Activated T-cell treated with anti-CD3 and anti-CD28 coated beads, Interleukin-2, amount 50 U/mL, for 72 hours (primary cell): Measurements from ENCODE around the gene LRRC39. TPM values are rescaled to one million over a fixed set of nuclear protein-coding genes. Genes with fewer than 3 reads are reported as not detected.

Experiments used
- ATAC-seq, 2 donors: fragments of 150-1000 bp; cut with Tn5 transposase; replicated peaks in 1 of 2; 2 replicates each; pipeline ENCODE4 v1.10.0; 2021; ENCODE audit warnings: moderate library complexity in 2 of 2, mild to moderate bottlenecking in 1 of 2
- DNase-seq, 2 donors: peaks; one replicate each; pipeline ENCODE4 v3.0.0; 2021 to 2022; ENCODE audit warnings: mixed read lengths in 1 of 2
- H3K27ac Mint-ChIP-seq: one replicate; pipeline ENCODE4 v1.8.0; 2022; ENCODE audit warnings: mild to moderate bottlenecking, moderate library complexity, mixed read lengths
- H3K27me3 Mint-ChIP-seq: one replicate; pipeline ENCODE4 v1.8.0; 2022; ENCODE audit warnings: low read depth, mixed read lengths
- H3K36me3 Mint-ChIP-seq, 2 donors: one replicate each; pipeline ENCODE4 v1.8.0; 2022; ENCODE audit warnings: mixed read lengths in 2 of 2, mild to moderate bottlenecking in 1 of 2; ENCODE audit not compliant: insufficient read depth in 2 of 2
- H3K4me1 Mint-ChIP-seq: one replicate; pipeline ENCODE4 v1.8.0; 2022; ENCODE audit warnings: low read depth, mixed read lengths
- H3K4me3 Mint-ChIP-seq, 2 donors: one replicate each; pipeline ENCODE4 v1.8.0; 2022; ENCODE audit warnings: mild to moderate bottlenecking in 2 of 2, mixed read lengths in 2 of 2, moderate library complexity in 2 of 2
- H3K9me3 Mint-ChIP-seq, 2 donors: one replicate each; pipeline ENCODE4 v1.8.0; 2022; ENCODE audit warnings: mixed read lengths in 2 of 2
- total RNA-seq, 2 donors: library from RNA; stranded (reverse); gene quantifications; one replicate each; pipeline ENCODE4 v1.2.3, GENCODE V29; 2022

LRRC39 gene
- total RNA-seq, 2 donors from 2014 or later = 0.86 to 1.3 TPM

DNA sequence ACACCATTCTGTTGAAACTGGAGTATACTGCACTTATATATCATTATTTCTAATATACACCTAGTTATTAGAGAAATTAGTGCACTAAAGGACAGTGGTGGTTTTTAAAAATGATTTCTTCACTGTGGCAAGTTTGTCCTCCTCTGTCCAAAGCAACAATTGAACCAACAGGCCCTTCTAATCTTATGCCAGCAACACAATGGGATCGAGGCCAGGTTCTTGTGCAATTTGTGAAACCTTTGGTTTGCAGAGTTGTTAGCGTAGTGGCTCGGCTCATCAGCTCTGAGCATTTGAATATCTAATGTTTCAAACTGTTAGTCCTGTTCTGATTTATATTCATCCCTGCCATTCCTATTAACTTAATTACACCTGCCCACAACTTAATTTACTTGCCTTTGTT is 9.9 kb upstream of the LRRC39 start:
- Mint-ChIP-seq H3K9me3 (no peaks in the 10 kb centered on the region), H3K27me3 (no peaks in the 10 kb centered on the region), H3K4me3 (no peak overlapping the region), H3K4me1 (peaks cover 11% of the 10 kb centered on the region), H3K36me3 (peaks cover 2 to 4% of the 10 kb centered on the region in 2 donors), H3K27ac (no peak overlapping the region)
- DNase-seq = no peak
- no peak for ATAC-seq

DNA sequence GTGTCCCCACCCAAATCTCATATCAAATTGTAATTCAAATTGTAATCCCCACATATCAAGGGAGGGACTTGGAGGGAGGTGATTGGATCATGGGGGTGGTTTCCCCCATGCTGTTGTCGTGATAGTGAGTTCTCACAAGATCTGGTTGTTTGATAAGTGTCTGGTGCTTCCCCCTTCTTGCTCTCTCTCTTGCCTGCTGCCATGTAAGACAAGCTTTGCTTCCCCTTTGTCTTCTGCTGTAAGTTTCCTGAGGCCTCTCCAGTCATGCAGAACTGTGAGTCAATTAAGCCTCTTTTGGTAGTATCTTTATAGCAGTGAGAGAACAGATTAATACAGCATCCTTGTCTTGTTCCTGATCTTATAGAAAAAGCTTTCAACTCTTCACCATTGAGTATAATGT is 6.5 kb upstream of the LRRC39 start:
- no peaks in the 10 kb centered on the region for H3K9me3 Mint-ChIP-seq
- H3K4me3 Mint-ChIP-seq = no peak overlapping the region
- H3K36me3 Mint-ChIP-seq = peaks cover 0 to 3% of the 10 kb centered on the region in 2 donors
- H3K27me3 Mint-ChIP-seq = no peaks in the 10 kb centered on the region
- no peak for ATAC-seq
- peaks cover 7% of the 10 kb centered on the region for H3K4me1 Mint-ChIP-seq
- DNase-seq = no peak
- H3K27ac Mint-ChIP-seq = no peak overlapping the region

DNA sequence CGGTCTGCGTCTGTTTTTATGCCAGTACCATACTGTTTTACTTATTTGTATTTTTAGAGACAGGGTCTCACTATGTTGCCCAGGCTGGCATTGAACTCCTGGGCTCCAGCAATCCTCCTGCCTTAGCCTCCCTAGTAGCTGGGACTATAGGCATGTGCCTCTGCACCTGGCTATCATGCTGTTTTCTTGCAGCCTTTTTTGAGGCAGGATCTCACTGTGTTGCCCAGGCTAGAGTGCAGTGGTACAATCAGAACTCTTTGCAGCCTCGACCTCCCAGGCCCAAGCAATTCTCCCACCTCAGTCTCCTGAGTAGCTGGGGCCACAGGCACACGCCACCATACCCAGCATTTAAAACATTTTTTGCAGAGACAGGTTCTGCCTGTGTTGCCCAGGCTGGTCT is 5.3 kb upstream of the LRRC39 start:
- no peak overlapping the region for H3K27ac Mint-ChIP-seq
- no peaks in the 10 kb centered on the region for H3K27me3 Mint-ChIP-seq
- peaks cover 0 to 3% of the 10 kb centered on the region in 2 donors for H3K36me3 Mint-ChIP-seq
- ATAC-seq (no peak), DNase-seq (no peak)
- no peaks in the 10 kb centered on the region for H3K9me3 Mint-ChIP-seq
- H3K4me3 Mint-ChIP-seq = no peak overlapping the region
- H3K4me1 Mint-ChIP-seq = peaks cover 7% of the 10 kb centered on the region

- no peaks in the 10 kb centered on the region for H3K9me3 Mint-ChIP-seq
- no peaks in the 10 kb centered on the region for H3K4me1 Mint-ChIP-seq
- peaks cover 0 to under 1% of the 10 kb centered on the region in 2 donors for H3K36me3 Mint-ChIP-seq
- H3K27ac Mint-ChIP-seq = no peak overlapping the region
- no peak overlapping the region for H3K4me3 Mint-ChIP-seq
- ATAC-seq (no peak), DNase-seq (no peak)
- no peaks in the 10 kb centered on the region for H3K27me3 Mint-ChIP-seq
These were observed 588 bp downstream of the LRRC39 start for GRCh38 chr1:100177295-100178041.

DNA sequence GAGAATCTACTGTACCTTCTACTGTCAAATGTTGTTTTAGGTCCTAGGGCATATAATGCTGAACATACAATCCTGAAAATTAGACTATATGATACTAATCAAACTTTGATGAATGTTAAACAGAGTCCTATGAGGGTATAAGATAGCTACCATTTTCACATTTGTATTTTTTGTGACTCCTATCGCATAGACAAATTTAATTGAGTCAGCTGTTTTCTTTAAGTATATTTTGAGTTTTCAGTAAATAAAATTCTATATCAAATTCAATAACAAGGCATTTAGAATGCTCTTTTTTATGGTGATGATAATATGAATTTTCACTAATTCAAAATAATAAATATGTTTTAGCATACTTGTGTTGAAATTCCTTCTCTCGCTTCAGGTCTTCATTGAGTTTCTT is 10.0 kb downstream of the LRRC39 start:
- no peak for DNase-seq
- no peaks in the 10 kb centered on the region for H3K36me3 Mint-ChIP-seq
- H3K27me3 Mint-ChIP-seq = no peaks in the 10 kb centered on the region
- no peaks in the 10 kb centered on the region for H3K4me1 Mint-ChIP-seq
- no peak overlapping the region for H3K27ac Mint-ChIP-seq
- H3K4me3 Mint-ChIP-seq = no peak overlapping the region
- no peaks in the 10 kb centered on the region for H3K9me3 Mint-ChIP-seq
- no peak for ATAC-seq

- ATAC-seq (no peak), DNase-seq (no peak)
- H3K36me3 Mint-ChIP-seq = no peaks in the 10 kb centered on the region
- H3K27ac Mint-ChIP-seq = no peak overlapping the region
- H3K4me3 Mint-ChIP-seq = no peak overlapping the region
- no peaks in the 10 kb centered on the region for H3K9me3 Mint-ChIP-seq
- H3K4me1 Mint-ChIP-seq = no peaks in the 10 kb centered on the region
- H3K27me3 Mint-ChIP-seq = no peaks in the 10 kb centered on the region
These were observed 13.4 kb downstream of the LRRC39 start for GRCh38 chr1:100164702-100165101.

DNA sequence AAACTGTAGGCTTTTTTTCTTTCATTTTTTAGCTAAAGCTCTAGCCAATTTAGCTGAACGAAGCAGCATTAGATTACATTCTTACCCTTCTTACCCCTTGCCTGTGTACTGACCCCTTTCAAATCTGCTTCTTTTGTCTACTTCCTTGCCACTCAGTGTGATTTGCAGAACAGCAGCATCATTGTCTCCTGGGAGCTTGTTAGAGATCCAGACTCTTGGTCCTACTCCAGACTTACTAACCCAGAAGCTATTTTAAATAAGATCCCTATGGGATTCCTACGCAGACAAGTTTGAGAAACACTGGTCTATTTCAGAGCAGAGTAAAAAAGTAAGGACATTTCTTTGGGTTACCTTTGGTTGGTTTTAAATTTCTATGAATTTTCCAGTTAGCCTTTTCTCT is 13.8 kb downstream of the LRRC39 start:
- no peak for DNase-seq

DNA sequence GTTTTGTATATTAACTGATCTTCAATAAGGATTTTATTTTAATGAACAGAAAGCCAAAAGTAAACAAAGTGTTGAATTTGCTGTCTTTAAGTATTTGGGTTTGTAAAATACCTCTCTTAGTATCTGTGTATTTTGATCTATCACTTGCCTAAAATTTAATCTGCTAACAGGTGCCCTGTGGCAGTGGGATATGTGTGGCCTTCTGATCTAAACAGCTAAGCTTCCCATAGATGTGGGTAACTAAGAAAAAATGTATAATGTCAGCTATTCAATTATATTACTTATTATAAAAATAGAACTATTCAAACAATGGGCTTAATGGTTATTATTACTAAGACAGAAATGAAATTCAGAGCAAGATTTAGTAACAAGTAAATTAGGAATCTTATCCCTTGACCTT is 15.2 kb downstream of the LRRC39 start:
- no peak for DNase-seq
- Mint-ChIP-seq H3K4me1 (no peaks in the 10 kb centered on the region), H3K27me3 (no peaks in the 10 kb centered on the region), H3K9me3 (no peaks in the 10 kb centered on the region), H3K4me3 (no peak overlapping the region), H3K36me3 (no peaks in the 10 kb centered on the region), H3K27ac (no peak overlapping the region)
- ATAC-seq = no peak

More for the DNA sequence above, 13.8 kb downstream of the LRRC39 start:
- H3K27me3 Mint-ChIP-seq = no peaks in the 10 kb centered on the region
- no peaks in the 10 kb centered on the region for H3K36me3 Mint-ChIP-seq
- H3K4me1 Mint-ChIP-seq = no peaks in the 10 kb centered on the region
- H3K27ac Mint-ChIP-seq = no peak overlapping the region
- H3K9me3 Mint-ChIP-seq = no peaks in the 10 kb centered on the region
- no peak for ATAC-seq
- H3K4me3 Mint-ChIP-seq = no peak overlapping the region

- Mint-ChIP-seq H3K4me1 (peaks cover 9% of the 10 kb centered on the region), H3K36me3 (peaks cover 7 to 11% of the 10 kb centered on the region in 2 donors), H3K4me3 (peak overlapping the region in 1 of 2 donors; percentile 13), H3K27ac (peak overlapping the region; percentile 80), H3K9me3 (no peaks in the 10 kb centered on the region), H3K27me3 (no peaks in the 10 kb centered on the region)
- DNase-seq (no peak), ATAC-seq (no peak)
These were observed 25.8 kb downstream of the LRRC39 start for GRCh38 chr1:100152271-100152670.

DNA sequence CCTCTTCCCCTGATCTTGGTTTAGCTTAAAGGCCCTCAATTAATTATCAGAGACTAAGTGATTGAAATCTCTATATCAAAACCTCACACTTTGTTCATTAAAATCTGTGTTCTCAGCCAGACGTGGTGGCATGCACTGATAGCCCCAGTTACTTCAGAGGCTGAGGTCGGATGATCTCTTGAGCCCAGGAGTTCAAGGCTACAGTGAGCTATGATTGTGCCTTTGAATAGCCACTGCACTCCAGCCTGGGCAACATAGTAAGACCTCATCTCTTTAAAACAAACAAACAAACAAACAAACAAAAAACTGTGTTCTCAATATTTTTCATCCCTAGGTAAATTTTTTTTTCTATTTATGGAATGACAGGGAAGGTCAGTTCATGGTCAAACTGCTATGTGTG is 26.4 kb downstream of the LRRC39 start:
- no peaks in the 10 kb centered on the region for H3K27me3 Mint-ChIP-seq
- peaks cover 7 to 11% of the 10 kb centered on the region in 2 donors for H3K36me3 Mint-ChIP-seq
- peak overlapping the region; percentile 80 for H3K27ac Mint-ChIP-seq
- H3K4me3 Mint-ChIP-seq = no peak overlapping the region
- ATAC-seq = no peak
- DNase-seq = no peak
- no peaks in the 10 kb centered on the region for H3K9me3 Mint-ChIP-seq
- H3K4me1 Mint-ChIP-seq = peaks cover 9% of the 10 kb centered on the region

DNA sequence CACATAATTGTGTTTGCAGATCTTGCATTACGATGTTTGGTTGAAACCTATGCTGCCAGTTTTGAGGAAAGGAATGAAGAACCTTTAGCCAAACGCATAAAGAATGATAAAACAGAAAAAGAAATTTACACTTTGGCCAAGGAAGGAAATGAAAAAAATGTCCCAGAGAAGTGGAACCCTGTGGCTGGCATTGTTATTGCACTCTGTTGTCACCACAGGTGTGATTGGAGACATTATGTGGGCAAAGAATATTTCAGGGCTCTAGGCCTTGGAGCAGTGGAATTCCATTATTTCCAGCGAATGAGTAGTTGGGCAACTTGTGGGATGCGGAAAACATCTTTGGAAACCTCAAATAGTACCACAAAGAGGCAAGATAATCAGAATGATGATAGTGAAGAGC is 30.2 kb downstream of the LRRC39 start:
- Mint-ChIP-seq H3K36me3 (peaks cover 9 to 23% of the 10 kb centered on the region in 2 donors), H3K4me1 (peaks cover 9% of the 10 kb centered on the region), H3K27me3 (no peaks in the 10 kb centered on the region), H3K4me3 (no peak overlapping the region), H3K27ac (no peak overlapping the region), H3K9me3 (no peaks in the 10 kb centered on the region)
- ATAC-seq (no peak), DNase-seq (no peak)

GRCh38 chr1:100146958-100147357 is 31.1 kb downstream of the LRRC39 start:
- Mint-ChIP-seq H3K27ac (no peak overlapping the region), H3K4me3 (no peak overlapping the region), H3K4me1 (peaks cover 2% of the 10 kb centered on the region), H3K36me3 (peaks cover 11 to 29% of the 10 kb centered on the region in 2 donors), H3K9me3 (no peaks in the 10 kb centered on the region), H3K27me3 (no peaks in the 10 kb centered on the region)
- no peak for ATAC-seq
- DNase-seq = no peak

DNA sequence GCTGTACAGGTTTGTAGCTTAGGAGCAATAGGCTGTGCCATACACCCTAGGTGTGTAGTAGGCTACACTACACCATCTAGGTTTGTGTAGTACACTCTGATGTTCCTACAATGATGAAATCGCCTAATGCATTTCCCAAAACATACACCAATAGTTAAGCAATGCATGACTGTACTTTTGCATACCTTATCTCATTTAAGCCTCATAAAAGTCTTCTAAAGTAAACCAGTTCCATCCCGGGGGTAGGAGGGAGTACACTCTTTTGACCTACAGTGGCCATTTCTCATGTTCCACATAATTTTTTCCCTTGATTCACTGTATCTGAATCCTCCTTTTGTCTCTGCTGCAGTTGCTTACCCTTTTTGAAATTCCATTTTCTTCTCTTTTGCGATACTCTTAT is 32.9 kb downstream of the LRRC39 start:
- Mint-ChIP-seq H3K4me3 (no peak overlapping the region), H3K4me1 (no peaks in the 10 kb centered on the region), H3K36me3 (peaks cover 8 to 33% of the 10 kb centered on the region in 2 donors), H3K9me3 (no peaks in the 10 kb centered on the region), H3K27me3 (no peaks in the 10 kb centered on the region), H3K27ac (no peak overlapping the region)
- DNase-seq (no peak), ATAC-seq (no peak)

DNA sequence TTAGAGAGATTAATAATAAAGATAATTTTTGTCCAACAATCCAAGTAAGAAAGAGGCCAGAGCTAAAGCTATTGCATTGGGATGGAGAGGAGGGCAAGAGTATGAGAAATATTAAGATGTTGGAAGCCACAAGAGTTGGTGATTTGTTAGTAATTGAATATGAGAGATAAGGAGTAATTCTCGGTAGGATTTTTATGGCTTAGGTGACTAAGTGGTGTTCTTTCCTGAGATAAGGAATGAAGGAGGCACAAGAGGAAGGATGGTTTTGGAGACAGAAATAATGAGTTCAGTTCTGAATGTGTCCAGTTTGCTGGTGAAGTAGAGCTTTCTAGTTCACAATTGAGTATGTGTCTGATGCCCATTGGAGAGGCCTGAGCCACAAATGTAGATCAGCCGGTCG is 35.7 kb downstream of the LRRC39 start:
- H3K4me3 Mint-ChIP-seq = no peak overlapping the region
- no peak for DNase-seq
- H3K36me3 Mint-ChIP-seq = peaks cover 11 to 31% of the 10 kb centered on the region in 2 donors
- no peaks in the 10 kb centered on the region for H3K9me3 Mint-ChIP-seq
- H3K27me3 Mint-ChIP-seq = no peaks in the 10 kb centered on the region
- no peak for ATAC-seq
- H3K27ac Mint-ChIP-seq = peak overlapping the region; percentile 14
- H3K4me1 Mint-ChIP-seq = no peaks in the 10 kb centered on the region
